ENCODE results near the gene FZD7. TPM values are rescaled to one million over a fixed set of nuclear protein-coding genes. Genes with fewer than 3 reads are reported as not detected.

Gene FZD7
- total and polyA plus RNA-seq, 2 experiments from 2014 or later, result 15.4 to 31.2 TPM

DNA sequence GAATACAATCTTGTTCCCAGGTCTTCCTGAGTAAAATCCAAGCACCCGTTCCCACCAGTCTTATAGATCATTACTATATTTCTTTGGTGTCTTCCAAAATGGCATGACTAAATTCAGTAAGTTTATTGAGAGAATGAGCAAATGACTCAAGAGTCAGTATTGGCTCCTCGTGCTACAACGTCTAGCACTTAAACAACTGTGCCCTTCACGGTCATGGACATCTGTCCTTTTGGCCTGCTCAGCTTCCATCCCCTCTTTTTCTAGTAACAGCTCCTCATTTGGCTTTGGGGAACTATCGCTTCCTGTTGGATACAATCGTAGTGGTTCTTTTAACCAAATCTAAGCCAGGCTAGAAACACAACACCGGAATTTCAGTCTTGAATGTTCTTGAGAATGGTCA lies 24.1 kb upstream of the FZD7 start:
- no peak for DNase-seq (ENCODE audit: low spot score)
- no peak overlapping the region for H2AFZ ChIP-seq
- H3K4me1 ChIP-seq (ENCODE audit: insufficient read depth), result peaks cover 6% of the 10 kb centered on the region
- no peaks in the 10 kb centered on the region for H3K36me3 ChIP-seq (replicated peaks; ENCODE audit: insufficient read depth, low read depth)
- no peak overlapping the region for H3K4me2 ChIP-seq
- H3K27ac ChIP-seq, result no peak overlapping the region
- 98% methylated on average over 7 of the region's 7 CpGs for WGBS (ENCODE audit: low lambda C conversion rate, missing lambda C conversion rate)
- no peak overlapping the region for H3K4me3 ChIP-seq
- H3K9me3 ChIP-seq (ENCODE audit: low read depth), result no peaks in the 10 kb centered on the region
- no peaks in the 10 kb centered on the region for H3K79me2 ChIP-seq
- TF ChIP-seq EZH2 (IDR thresholded peaks at IDR 0.05; ENCODE audit: borderline replicate concordance) (no peak), EZH2phosphoT487 (IDR thresholded peaks at IDR 0.05; ENCODE audit: low read depth, severe bottlenecking, unreplicated experiment) (no peak)
- TF ChIP-seq, protein P1, sequence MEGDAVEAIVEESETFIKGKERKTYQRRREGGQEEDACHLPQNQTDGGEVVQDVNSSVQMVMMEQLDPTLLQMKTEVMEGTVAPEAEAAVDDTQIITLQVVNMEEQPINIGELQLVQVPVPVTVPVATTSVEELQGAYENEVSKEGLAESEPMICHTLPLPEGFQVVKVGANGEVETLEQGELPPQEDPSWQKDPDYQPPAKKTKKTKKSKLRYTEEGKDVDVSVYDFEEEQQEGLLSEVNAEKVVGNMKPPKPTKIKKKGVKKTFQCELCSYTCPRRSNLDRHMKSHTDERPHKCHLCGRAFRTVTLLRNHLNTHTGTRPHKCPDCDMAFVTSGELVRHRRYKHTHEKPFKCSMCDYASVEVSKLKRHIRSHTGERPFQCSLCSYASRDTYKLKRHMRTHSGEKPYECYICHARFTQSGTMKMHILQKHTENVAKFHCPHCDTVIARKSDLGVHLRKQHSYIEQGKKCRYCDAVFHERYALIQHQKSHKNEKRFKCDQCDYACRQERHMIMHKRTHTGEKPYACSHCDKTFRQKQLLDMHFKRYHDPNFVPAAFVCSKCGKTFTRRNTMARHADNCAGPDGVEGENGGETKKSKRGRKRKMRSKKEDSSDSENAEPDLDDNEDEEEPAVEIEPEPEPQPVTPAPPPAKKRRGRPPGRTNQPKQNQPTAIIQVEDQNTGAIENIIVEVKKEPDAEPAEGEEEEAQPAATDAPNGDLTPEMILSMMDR (IDR thresholded peaks at IDR 0.05; ENCODE audit: poor library complexity), result no peak
- no peaks in the 10 kb centered on the region for H3K27me3 ChIP-seq
- H3K9me2 ChIP-seq (replicated peaks; ENCODE audit: insufficient read depth), result no peaks in the 10 kb centered on the region
- no peaks in the 10 kb centered on the region for H4K20me1 ChIP-seq (ENCODE audit: insufficient read depth, poor library complexity, severe bottlenecking)

DNA sequence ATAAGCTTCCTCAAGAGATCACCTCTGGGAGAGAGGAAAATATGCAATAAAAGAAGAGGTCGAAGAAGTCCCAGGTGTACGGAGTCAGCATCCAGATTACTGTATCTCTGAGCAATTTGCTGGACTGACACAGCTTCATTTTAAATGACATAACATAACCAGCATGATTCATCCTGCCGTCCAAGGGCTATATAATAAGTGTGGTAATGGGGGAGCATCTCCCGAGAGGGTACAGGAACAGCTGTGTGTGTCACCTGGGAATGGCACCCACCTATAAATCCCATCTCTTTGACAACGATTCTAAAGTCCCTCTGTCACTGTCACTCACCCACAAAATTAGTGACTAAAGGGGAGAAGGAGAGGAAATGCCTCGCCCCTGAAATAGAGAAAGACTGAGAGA lies 19.3 kb upstream of the FZD7 start:
- H4K20me1 ChIP-seq (ENCODE audit: insufficient read depth, poor library complexity, severe bottlenecking), result no peaks in the 10 kb centered on the region

DNA sequence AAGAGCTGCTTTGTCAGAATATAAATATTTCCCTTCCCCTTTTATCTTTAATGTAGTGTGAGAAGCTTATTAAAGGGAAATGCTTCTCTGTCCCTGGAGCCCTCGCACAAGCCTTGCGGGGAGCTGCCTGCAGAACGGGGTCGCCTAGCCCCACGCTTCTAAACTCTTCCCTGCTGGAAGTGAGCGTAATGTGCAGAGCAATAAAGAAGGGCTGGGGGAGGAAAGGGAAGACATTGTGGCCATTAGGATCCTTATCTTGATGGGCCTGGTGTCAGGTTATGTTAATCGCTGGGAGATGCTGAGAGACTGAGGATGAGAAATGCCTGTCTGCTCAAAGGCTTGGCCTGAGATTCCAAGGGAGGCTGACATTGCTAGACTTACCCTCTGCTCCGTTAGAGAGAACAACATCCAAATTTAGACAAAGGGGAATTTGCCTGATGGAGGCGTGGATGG lies 18.9 kb upstream of the FZD7 start:
- WGBS (ENCODE audit: low lambda C conversion rate, missing lambda C conversion rate), result 36% methylated on average over 9 of the region's 9 CpGs
- no peak for DNase-seq (ENCODE audit: low spot score)
- TF ChIP-seq, protein P1 (IDR thresholded peaks at IDR 0.05; ENCODE audit: poor library complexity), result no peak
- TF ChIP-seq EZH2 (IDR thresholded peaks at IDR 0.05; ENCODE audit: borderline replicate concordance), result no peak
- TF ChIP-seq EZH2phosphoT487 (IDR thresholded peaks at IDR 0.05; ENCODE audit: low read depth, severe bottlenecking, unreplicated experiment), result no peak
- Histone ChIP-seq H3K79me2 (no peaks in the 10 kb centered on the region), H2AFZ (no peak overlapping the region), H3K36me3 (replicated peaks; ENCODE audit: insufficient read depth, low read depth) (no peaks in the 10 kb centered on the region), H3K9me3 (ENCODE audit: low read depth) (no peaks in the 10 kb centered on the region), H3K4me3 (no peak overlapping the region), H3K4me1 (ENCODE audit: insufficient read depth) (peaks cover 8% of the 10 kb centered on the region), H3K27ac (peak overlapping the region; percentile 17), H4K20me1 (ENCODE audit: insufficient read depth, poor library complexity, severe bottlenecking) (no peaks in the 10 kb centered on the region), H3K27me3 (no peaks in the 10 kb centered on the region), H3K4me2 (peak overlapping the region; percentile 35), H3K9me2 (replicated peaks; ENCODE audit: insufficient read depth) (no peaks in the 10 kb centered on the region)

More for the DNA sequence above, 19.3 kb upstream of the FZD7 start:
- Histone ChIP-seq H3K27ac (peak overlapping the region; percentile 17), H3K9me3 (ENCODE audit: low read depth) (no peaks in the 10 kb centered on the region), H3K36me3 (replicated peaks; ENCODE audit: insufficient read depth, low read depth) (no peaks in the 10 kb centered on the region), H3K9me2 (replicated peaks; ENCODE audit: insufficient read depth) (no peaks in the 10 kb centered on the region), H3K4me1 (ENCODE audit: insufficient read depth) (peaks cover 8% of the 10 kb centered on the region), H3K4me2 (peak overlapping the region; percentile 35), H3K4me3 (no peak overlapping the region), H3K27me3 (no peaks in the 10 kb centered on the region), H3K79me2 (no peaks in the 10 kb centered on the region), H2AFZ (no peak overlapping the region)
- DNase-seq (ENCODE audit: low spot score), result no peak
- WGBS (ENCODE audit: low lambda C conversion rate, missing lambda C conversion rate), result 43% methylated on average over 6 of the region's 6 CpGs
- TF ChIP-seq EZH2 (IDR thresholded peaks at IDR 0.05; ENCODE audit: borderline replicate concordance) (no peak), EZH2phosphoT487 (IDR thresholded peaks at IDR 0.05; ENCODE audit: low read depth, severe bottlenecking, unreplicated experiment) (no peak)
- TF ChIP-seq, protein P1 (IDR thresholded peaks at IDR 0.05; ENCODE audit: poor library complexity), result no peak

DNA sequence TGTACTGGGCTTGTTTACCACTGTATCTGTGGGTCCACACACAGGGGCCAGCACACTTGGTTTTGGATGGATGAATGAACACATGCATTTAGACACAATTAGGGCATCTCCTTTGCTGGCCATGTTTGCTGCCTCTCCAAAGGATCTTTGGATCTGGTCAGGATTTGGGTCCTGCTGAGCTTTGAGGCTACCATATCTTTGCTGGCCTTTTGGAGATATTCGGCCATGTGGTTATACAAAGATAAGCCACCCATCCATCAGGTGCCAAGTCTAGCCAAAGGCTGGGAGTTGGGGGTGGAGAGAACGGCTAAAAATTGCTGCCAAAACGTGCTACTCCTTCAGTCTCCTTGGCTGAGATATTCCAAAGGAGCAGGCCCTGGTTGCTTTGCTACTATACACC lies 18.2 kb upstream of the FZD7 start:
- no peaks in the 10 kb centered on the region for H3K27me3 ChIP-seq
- TF ChIP-seq EZH2phosphoT487 (IDR thresholded peaks at IDR 0.05; ENCODE audit: low read depth, severe bottlenecking, unreplicated experiment), result no peak
- TF ChIP-seq, protein P1 (IDR thresholded peaks at IDR 0.05; ENCODE audit: poor library complexity), result no peak
- no peak for TF ChIP-seq EZH2 (IDR thresholded peaks at IDR 0.05; ENCODE audit: borderline replicate concordance)
- WGBS (ENCODE audit: low lambda C conversion rate, missing lambda C conversion rate), result 91% methylated on average over 3 of the region's 3 CpGs

More for the DNA sequence above, 18.2 kb upstream of the FZD7 start:
- H4K20me1 ChIP-seq (ENCODE audit: insufficient read depth, poor library complexity, severe bottlenecking), result no peaks in the 10 kb centered on the region
- no peak overlapping the region for H3K27ac ChIP-seq
- H3K4me2 ChIP-seq, result no peak overlapping the region
- H3K79me2 ChIP-seq, result no peaks in the 10 kb centered on the region
- peaks cover 15% of the 10 kb centered on the region for H3K4me1 ChIP-seq (ENCODE audit: insufficient read depth)
- no peak overlapping the region for H2AFZ ChIP-seq
- H3K9me3 ChIP-seq (ENCODE audit: low read depth), result no peaks in the 10 kb centered on the region
- DNase-seq (ENCODE audit: low spot score), result no peak
- no peak overlapping the region for H3K4me3 ChIP-seq
- H3K36me3 ChIP-seq (replicated peaks; ENCODE audit: insufficient read depth, low read depth), result no peaks in the 10 kb centered on the region
- H3K9me2 ChIP-seq (replicated peaks; ENCODE audit: insufficient read depth), result no peaks in the 10 kb centered on the region
